Colonic mucosa (tissue), 4 donors: ENCODE measurements around the gene CAMTA1. TPM values are rescaled to one million over a fixed set of nuclear protein-coding genes. Genes with fewer than 3 reads are reported as not detected.

Experiments used
- DNase-seq: peaks from one replicate; pipeline ENCODE4 v3.0.0-alpha.2; 2020
- H3K27ac ChIP-seq: fragments of 200-600 bp; one replicate; pipeline ENCODE4 v1.8.0; 2021
- H3K27me3 ChIP-seq: fragments of 200-600 bp; one replicate; pipeline ENCODE4 v1.8.0; 2021
- H3K36me3 ChIP-seq: fragments of 200-600 bp; one replicate; pipeline ENCODE4 v1.8.0; 2021
- H3K4me1 ChIP-seq: fragments of 200-600 bp; one replicate; pipeline ENCODE4 v1.8.0; 2021; ENCODE audit warnings: mild to moderate bottlenecking
- H3K4me3 ChIP-seq: fragments of 200-600 bp; one replicate; pipeline ENCODE4 v1.8.0; 2021
- H3K9ac ChIP-seq, 2 donors: one replicate each; pipeline ENCODE4 v1.7.0; 2013; ENCODE audit warnings: control low read depth in 2 of 2, low read depth in 2 of 2, low read length in 2 of 2
- H3K9me3 ChIP-seq: fragments of 200-600 bp; one replicate; pipeline ENCODE4 v1.8.0; 2021
- intact Hi-C: fragments of 100-400 bp; cut with DNase I; formaldehyde crosslinking; loops from one replicate; pipeline ENCODE4 v1.14.1; 2022
- total RNA-seq, 2 donors: library from RNA; stranded (reverse); fragmentation: NEBNext Ultra II Directional in 1 of 2; extraction: Animal tissue kit (Norgen Biotek cat#: 25700) in 1 of 2; gene quantifications; one replicate each; pipeline ENCODE4 v1.2.1, GENCODE V29; 2021
- TF ChIP-seq, protein P1 (sequence below): fragments of 200-600 bp; IDR thresholded peaks from one replicate; pipeline ENCODE4 v1.8.0; 2022; ENCODE audit warnings: antibody characterized with exemption, mild to moderate bottlenecking
- donor health status: healthy.
- donor health status: DM: no; HTN: no; CAD: no.
- donor health status: DM: no; HTN: no; CAD: no.

Gene CAMTA1
- total RNA-seq, 2 donors from 2014 or later: 76.8 to 92.8 TPM

DNA sequence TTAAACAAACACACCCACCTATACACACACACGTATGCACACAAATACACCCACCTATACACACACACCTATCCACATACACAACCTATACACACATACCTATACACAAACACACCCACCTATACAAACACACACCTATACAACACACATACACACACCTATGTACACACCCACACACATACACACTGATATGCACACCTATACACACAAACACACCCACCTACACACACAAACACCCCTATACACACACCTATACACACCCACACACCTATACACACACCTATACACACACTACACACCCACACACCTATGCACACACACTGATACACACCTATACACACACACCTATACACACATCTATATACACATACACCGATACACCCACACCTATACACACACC is 870.1 kb downstream of the CAMTA1 start:
- intact Hi-C loops: no loop called here
- H3K27me3 ChIP-seq: no peaks in the 10 kb centered on the region
- TF ChIP-seq, protein P1, sequence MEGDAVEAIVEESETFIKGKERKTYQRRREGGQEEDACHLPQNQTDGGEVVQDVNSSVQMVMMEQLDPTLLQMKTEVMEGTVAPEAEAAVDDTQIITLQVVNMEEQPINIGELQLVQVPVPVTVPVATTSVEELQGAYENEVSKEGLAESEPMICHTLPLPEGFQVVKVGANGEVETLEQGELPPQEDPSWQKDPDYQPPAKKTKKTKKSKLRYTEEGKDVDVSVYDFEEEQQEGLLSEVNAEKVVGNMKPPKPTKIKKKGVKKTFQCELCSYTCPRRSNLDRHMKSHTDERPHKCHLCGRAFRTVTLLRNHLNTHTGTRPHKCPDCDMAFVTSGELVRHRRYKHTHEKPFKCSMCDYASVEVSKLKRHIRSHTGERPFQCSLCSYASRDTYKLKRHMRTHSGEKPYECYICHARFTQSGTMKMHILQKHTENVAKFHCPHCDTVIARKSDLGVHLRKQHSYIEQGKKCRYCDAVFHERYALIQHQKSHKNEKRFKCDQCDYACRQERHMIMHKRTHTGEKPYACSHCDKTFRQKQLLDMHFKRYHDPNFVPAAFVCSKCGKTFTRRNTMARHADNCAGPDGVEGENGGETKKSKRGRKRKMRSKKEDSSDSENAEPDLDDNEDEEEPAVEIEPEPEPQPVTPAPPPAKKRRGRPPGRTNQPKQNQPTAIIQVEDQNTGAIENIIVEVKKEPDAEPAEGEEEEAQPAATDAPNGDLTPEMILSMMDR: no peak
- H3K27ac ChIP-seq: no peak overlapping the region
- DNase-seq: no peak
- H3K4me3 ChIP-seq: no peak overlapping the region
- no peaks in the 10 kb centered on the region for H3K4me1 ChIP-seq
- no peaks in the 10 kb centered on the region for H3K9me3 ChIP-seq
- no peak overlapping the region for H3K9ac ChIP-seq
- no peaks in the 10 kb centered on the region for H3K36me3 ChIP-seq

DNA sequence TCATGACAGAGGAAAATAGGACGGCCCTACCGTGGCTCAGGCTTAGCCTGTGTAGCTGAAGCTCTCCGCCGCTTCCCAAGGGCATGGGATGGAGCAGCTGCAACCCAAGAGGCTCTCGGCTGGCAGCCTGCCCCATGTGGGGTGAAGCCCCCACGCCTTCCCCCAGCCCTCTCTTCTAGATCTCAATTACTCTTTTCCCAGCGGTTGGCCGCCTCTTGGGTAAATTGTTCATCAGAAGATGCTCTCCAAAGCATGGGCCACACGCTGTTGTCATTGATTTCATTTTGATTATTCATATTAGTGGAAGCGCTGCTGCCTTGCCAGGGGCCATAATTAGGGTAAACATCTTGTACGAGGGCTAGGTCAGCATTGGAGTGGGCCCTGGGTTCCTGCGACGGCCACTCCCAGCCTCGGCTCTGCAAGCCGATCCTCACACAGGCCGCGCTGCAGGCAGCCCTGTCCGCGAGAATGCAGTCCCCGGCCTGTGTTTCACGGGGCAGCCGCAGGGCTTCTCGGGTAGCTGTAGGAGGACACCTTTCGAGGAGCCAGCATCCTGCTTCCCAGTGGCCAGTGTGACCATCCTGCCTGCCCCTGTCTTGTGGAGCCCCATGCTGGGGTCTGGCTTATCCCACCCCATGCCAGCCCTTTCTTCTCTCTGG is 871.4 kb downstream of the CAMTA1 start:
- TF ChIP-seq, protein P1: no peak
- no peak for DNase-seq
- no peaks in the 10 kb centered on the region for H3K4me1 ChIP-seq
- no peak overlapping the region for H3K27ac ChIP-seq
- intact Hi-C loops: no loop called here
- no peak overlapping the region for H3K4me3 ChIP-seq
- no peaks in the 10 kb centered on the region for H3K36me3 ChIP-seq
- no peaks in the 10 kb centered on the region for H3K27me3 ChIP-seq
- H3K9ac ChIP-seq: no peak overlapping the region
- no peaks in the 10 kb centered on the region for H3K9me3 ChIP-seq

DNA sequence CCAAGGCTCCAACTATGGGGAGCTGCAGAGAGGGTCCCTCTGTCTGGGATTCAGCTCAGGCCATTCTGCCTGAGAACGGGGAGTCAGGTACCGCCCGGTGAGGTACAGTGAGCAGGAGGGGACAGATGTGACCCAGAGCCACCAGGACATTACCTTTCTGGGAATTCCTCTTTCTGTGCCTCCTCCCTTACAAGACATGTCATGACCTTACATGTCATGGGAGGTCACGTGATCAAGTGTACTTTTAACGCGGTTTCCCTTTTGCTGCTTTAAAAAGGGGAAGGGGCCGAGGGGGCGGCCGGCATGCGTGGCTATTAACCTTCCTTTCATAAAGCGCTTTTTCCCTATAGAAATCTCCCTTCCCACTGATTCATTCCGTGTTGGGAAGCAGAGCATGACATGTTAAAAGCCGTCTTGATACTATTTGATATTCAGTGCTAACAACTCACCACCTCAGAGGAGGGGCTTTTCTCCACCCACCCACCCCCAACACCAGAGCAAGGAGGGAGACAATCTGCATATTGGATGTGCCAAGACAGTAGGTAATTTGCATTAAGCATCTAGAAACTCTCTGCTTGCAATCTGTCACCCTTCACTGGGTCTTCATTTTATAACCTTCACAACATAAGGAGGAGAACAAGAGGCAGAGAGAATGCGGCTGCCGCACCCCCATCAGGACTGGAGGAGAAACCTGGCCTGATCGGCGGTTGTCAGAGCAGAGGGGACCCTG is 872.2 kb downstream of the CAMTA1 start:
- DNase-seq: no peak
- intact Hi-C loops: no loop called here
- Histone ChIP-seq H3K27ac (no peak overlapping the region), H3K9me3 (no peaks in the 10 kb centered on the region), H3K9ac (no peak overlapping the region), H3K27me3 (no peaks in the 10 kb centered on the region), H3K4me1 (no peaks in the 10 kb centered on the region), H3K4me3 (no peak overlapping the region), H3K36me3 (no peaks in the 10 kb centered on the region)
- TF ChIP-seq, protein P1: no peak

DNA sequence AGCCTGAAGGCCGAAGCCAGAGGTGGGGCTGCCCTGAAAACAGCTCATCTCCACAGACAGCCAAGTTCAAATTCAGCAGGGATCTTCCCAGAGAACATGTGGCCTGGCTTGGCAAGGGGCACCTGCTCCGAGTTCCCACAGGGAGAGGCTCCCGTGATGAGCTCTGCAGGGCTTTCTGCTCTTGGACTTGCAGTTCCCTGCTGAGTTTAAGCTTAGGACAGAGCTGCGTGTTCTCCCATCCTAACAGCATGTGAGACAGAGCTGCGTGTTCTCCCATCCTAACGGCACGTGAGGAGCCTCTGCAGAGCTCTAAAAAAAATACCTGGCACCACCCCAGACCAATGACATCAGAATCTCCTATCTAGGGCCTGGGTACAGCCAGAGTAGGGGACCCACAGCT is 872.8 kb downstream of the CAMTA1 start:
- Histone ChIP-seq H3K27ac (no peak overlapping the region), H3K36me3 (no peaks in the 10 kb centered on the region), H3K27me3 (no peaks in the 10 kb centered on the region), H3K4me1 (no peaks in the 10 kb centered on the region), H3K4me3 (no peak overlapping the region), H3K9me3 (no peaks in the 10 kb centered on the region), H3K9ac (no peak overlapping the region)
- intact Hi-C loops: no loop called here
- DNase-seq: no peak
- TF ChIP-seq, protein P1: no peak

DNA sequence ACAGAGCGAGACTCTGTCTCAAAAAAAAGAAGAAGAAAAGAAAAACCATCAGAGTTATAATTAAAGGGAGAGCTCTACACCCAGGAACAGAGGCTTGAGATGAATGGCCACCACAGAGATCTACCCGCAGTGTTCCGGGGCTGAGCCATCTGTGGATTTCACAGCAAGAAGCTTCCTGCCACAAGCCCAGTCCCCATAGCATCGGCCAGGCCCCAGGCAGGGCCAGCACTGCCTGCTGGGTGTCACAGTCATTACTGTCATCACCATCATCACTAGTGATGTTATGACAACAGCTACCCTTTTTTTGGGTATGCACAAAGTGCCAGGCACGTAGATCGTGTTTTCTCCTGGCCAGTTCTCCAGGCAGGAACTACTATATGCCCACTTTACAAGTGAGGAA is 874.3 kb downstream of the CAMTA1 start:
- Histone ChIP-seq H3K4me3 (no peak overlapping the region), H3K4me1 (no peaks in the 10 kb centered on the region), H3K27ac (no peak overlapping the region), H3K27me3 (no peaks in the 10 kb centered on the region), H3K36me3 (no peaks in the 10 kb centered on the region), H3K9me3 (no peaks in the 10 kb centered on the region), H3K9ac (no peak overlapping the region)
- intact Hi-C loops: no loop called here
- TF ChIP-seq, protein P1: no peak
- DNase-seq: no peak
